HG03439 (cell line): ENCODE measurements around the gene BHLHE41.

Source experiments
- ATAC-seq: cut with Tn5 transposase; IDR thresholded peaks from one replicate; pipeline ENCODE4 v1.9.1; 2021; ENCODE audit warnings: mild to moderate bottlenecking, moderate library complexity; ENCODE audit not compliant: unreplicated experiment

BHLHE41 gene

GRCh38 chr12:26116829-26117715 lies 7.8 kb downstream of the BHLHE41 start:
- ATAC-seq = no peak

- no peak for ATAC-seq
Observed at GRCh38 chr12:26114720-26115401, 10.0 kb downstream of the BHLHE41 start.

DNA sequence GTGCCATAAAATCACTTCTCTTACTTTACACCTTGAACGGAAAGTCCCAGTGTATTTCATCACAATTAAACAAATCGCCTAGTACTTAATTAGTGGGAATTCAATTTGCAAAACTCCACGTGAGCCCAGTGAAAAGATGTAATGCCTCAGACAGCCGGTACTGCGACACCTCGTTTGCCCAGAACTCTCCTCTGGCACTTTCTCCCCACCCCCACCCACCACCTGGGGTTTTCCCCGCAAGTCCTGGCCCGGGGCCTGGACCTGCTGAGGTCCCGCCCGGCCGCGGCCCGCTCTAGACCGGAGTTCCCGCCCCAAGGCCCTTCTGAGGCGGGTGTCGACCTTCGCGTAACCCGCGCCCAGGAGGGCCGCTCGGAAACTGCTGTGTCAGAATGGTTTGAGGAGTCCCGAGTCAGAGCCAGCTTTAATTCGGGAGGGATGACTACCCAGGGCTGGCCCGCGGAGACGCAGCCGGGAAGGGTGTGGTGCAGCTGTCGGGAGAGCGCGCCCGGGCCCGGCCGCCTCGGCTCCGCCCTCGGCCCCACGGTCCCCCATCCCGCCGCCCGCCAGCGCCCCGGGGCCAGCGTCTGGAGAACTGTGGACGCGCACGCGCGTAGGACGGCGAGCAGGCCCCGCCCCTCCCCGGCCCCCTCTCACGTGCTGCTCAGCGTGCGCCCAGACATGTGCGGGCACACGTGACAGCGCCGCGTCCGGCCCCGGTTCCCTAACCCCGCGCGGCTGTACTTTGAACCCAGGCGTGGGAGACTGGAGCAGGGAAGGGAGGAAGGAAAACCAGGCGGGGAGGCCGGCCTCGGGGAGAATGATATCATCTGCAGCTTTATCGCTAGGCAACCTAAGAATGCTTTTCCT lies 10.8 kb downstream of the BHLHE41 start:
- ATAC-seq = peak; percentile 69

GRCh38 chr12:26113181-26113654 lies 11.6 kb downstream of the BHLHE41 start:
- ATAC-seq = no peak

DNA sequence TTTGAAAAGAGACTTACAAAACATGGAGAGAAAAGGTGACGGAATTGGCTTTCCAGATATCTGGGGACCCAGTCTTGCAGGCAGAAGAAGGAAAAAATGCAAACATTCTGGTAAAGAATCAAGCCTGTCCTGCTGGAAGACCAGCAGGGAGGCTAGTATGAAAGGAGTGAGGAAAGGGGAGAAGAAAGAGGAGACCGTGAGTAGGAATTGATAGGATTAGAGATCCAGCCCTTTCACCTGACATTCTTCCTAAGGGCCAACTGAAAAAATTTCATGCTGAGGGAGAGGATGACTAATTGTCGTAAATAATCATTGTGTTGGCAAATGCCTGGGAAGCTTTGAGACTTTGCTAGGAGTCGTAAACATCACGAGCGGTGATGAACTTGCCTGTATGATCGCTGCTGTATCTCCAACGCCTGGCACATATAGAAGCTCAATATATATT lies 12.1 kb downstream of the BHLHE41 start:
- no peak for ATAC-seq

DNA sequence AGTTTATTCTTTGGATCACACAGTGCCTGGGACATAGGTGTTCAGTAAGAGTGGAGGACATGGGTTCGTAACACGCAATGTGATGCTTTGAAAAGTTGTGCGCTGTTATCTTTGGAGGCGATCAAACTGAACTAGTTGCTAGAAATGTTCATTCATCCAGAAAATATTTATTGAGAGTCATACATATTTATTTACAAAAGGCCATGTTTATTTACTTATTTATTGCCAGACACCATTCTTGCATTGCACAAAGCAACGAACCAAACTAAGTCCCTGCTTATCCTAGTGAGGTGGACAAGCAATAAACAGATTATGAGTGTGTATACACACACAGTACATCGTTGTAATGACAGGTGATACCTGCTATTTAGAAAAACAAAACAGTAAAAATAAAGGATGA lies 12.6 kb downstream of the BHLHE41 start:
- no peak for ATAC-seq

- no peak for ATAC-seq
Observed at GRCh38 chr12:26109343-26109881, 15.4 kb downstream of the BHLHE41 start.

- no peak for ATAC-seq
Observed at GRCh38 chr12:26108915-26109314, 15.9 kb downstream of the BHLHE41 start.

DNA sequence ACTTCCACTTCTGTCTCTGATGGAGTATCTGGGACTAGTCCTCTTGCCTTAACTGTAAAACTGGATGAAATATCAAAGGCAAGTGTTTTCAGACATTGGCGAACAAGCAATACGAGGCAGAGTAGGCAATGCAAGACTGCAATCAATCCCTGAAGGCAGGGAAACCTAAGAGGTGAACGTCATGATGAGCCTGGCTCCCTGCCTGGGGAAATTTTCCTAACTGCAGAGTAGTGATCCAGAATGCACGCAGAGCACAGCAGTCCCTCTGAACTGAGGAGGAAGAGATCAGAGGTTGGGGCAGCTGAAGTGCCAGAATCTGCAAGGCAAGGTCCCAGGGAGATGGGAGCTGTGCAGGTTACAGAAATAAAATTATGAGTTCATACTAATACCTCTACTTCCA lies 18.5 kb downstream of the BHLHE41 start:
- no peak for ATAC-seq

- ATAC-seq = no peak
Observed at GRCh38 chr12:26102953-26103352, 21.9 kb downstream of the BHLHE41 start.

DNA sequence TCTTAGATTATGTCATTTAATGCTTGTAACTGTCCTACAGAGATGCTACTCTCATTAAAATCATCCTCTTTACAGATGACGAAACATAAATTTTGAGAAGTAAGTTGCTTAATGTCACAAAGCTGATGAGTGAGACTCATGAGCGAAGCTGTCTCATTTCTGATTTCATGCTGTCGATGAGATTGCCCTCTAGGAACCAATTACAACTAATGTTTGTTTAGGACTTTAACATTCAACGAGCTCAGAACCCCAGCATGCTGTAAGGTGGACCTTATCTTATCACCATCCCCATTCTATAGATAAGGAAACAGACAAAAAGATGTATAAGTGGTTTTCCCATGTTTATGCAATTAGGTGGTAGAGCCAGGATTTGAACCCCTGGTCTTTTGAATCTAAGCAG lies 23.1 kb downstream of the BHLHE41 start:
- ATAC-seq = no peak

DNA sequence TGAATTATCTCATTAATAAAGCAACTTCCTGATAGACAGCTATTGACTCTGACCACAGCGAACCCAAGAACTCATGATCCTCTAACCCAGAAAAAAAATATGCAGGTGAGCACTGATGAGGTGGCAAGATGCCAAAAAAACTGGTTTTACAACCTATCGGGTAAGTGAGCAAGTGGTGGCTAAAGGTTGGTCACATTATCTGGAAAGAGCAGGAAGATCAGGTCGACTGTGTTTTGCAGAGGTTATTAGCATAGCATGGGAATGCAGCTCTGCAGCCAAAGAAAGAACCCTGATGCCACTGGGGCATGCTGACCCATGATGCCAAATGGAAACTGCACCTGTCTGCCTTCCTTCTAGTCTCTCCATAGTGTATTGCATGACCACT lies 23.5 kb downstream of the BHLHE41 start:
- no peak for ATAC-seq

DNA sequence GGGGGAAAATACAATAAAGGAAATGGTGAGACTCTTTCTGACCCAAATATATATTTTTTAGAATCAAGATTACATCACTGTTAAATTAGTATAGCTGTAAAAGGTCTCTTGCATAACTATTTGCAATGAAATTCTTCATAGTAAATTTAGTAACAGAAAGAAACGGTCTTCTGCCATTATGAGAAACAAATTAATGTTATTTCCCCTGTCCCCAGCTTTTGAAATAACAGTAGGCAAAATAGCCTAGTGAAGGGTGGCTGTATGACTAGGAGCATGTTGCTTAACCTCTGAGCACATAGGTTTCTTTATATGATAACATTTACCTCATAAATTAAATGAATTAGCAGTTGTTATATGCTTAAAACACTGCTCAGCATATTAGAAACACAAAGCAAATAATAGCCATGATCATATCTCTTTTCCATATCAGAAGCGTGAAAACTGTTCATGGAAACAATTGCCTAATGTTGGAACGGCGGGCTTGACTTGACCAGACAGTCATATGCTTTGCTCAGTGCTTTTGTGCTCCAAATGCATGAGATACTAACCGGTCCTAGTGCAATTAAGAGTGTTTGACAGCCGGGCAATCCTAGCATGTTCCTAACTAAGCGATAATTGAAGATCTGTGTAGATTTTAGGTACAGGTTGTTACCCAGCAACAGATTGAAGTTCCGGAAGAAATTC lies 24.0 kb downstream of the BHLHE41 start:
- ATAC-seq = no peak

GRCh38 chr12:26097046-26097878 lies 27.6 kb downstream of the BHLHE41 start:
- peak; percentile 83 for ATAC-seq

GRCh38 chr12:26096036-26096435 lies 28.8 kb downstream of the BHLHE41 start:
- ATAC-seq = no peak

DNA sequence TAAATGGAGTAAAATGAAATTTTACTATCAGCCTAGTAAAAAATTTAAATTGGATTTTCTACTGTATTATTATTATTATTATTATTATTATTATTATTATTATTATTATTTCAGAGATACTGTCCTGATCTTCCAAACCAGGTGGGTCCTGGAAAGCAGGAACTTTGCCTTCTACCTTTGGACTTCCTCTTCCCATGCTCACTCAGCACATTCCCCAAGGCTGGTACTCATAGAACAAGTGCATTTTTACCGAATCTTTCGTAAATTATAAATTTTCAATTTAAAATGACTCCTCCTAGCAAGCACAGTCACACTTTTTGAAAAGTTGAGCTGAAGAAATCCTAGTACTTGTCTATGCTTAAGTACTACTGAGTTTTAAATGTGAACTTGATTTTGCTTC lies 29.7 kb downstream of the BHLHE41 start:
- no peak for ATAC-seq

DNA sequence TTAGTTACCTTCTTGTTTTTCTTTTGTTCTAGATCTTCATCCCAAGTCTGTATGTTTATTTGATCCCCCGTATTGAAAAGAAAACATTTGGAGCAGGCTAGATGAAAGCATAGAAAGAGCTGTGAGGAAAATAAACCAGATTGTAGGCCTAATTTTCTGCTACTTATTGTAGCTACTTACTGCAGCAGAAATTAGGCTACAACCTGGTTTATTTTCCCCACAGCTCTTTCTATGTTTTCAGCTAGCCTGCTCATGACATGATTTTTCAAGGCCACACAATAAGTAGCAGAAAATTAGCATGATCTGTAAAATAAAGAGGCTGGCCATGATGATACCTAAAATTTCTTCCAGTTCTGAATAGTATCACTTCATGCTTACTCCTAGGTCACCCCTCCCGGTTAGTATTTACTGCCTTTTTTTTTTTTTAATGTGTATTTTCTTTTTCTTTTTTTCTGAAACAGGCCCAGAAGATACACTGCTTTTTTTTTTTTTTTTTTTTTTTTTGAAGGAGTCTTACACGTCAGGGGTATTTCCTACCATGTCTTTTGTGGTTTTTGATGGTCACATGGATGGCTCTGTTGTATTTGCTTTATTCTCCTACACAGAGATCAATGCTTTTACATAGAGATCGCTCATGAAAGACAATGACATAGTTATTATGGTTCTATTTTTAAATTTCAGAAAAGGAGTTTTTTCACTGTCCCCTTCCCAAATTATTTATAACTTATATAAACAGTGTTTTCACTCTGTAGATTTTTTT lies 32.3 kb downstream of the BHLHE41 start:
- ATAC-seq = no peak

DNA sequence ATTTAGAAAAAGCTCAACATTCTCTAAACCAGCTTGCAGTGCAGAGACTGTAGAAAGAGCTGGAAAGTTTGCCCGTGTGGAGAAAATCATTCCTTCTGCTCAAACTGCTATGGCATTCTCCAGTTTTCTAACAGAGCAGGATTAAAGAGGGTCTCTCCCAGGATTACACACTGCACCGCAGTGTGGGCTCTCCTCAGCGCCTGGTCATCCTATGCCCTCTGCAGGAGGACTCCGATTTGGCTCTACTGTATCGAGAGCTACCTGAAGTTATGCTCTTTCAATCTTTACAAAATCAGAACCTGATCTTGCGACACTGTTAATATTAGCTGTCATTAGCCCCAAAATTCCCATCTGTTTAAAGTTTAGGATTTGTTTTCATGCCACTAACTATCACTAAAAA lies 33.0 kb downstream of the BHLHE41 start:
- no peak for ATAC-seq
